Retinal pigment epithelial cell (primary cell): ENCODE measurements around the gene TCP10L.
A peak's percentile ranks its signal among the peaks of the same experiment; 100 is the strongest.
"Not testable (repeated sequence)": the region's sequence is repeated elsewhere in the genome, so short reads cannot be mapped to it uniquely, and the experiment has no call there.

Experiments used
- DNase-seq: peaks from one replicate; pipeline ENCODE4 v3.0.0-alpha.2; 2010; ENCODE audit warnings: low read depth
- H3K4me3 ChIP-seq: 2 replicates; pipeline ENCODE4 v1.5.1; 2011; ENCODE audit warnings: mild to moderate bottlenecking, low read length, control low read depth, moderate library complexity
- TF ChIP-seq, protein P1 (sequence below): conservative IDR thresholded peaks from 2 replicates; pipeline ENCODE4 v1.5.1; 2011; ENCODE audit warnings: low read depth, low read length, control low read depth, inconsistent platforms

Gene TCP10L

DNA sequence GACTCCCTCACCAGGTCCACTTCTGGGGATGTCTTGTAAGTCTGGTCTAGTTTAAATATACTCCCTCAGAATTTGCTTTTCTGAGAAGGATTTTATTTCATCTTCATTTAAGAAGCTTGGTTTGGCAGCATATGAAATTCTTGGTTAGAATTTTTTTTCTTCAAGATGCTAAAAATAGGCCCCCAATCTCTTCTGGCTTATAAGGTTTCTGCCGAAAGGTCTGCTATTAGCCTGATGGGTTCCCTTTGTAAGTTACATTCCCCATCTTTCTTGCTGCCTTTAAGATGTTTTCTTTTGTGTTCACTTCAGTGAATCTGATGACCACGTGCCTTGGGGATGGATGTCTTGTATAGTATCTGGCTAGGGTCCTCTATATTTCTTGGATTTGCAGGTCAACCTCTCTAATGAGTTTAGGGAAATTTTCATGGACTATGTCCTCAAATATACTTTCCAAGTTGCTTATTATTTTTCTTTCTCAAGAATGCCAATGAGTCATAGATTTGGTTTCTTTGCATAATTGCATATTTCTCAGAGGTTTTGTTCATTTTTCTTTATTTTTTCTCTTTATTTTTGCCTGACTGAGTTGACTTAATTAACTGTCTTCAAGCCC lies 19.4 kb downstream of the TCP10L start:
- no peak overlapping the region for H3K4me3 ChIP-seq
- TF ChIP-seq, protein P1, sequence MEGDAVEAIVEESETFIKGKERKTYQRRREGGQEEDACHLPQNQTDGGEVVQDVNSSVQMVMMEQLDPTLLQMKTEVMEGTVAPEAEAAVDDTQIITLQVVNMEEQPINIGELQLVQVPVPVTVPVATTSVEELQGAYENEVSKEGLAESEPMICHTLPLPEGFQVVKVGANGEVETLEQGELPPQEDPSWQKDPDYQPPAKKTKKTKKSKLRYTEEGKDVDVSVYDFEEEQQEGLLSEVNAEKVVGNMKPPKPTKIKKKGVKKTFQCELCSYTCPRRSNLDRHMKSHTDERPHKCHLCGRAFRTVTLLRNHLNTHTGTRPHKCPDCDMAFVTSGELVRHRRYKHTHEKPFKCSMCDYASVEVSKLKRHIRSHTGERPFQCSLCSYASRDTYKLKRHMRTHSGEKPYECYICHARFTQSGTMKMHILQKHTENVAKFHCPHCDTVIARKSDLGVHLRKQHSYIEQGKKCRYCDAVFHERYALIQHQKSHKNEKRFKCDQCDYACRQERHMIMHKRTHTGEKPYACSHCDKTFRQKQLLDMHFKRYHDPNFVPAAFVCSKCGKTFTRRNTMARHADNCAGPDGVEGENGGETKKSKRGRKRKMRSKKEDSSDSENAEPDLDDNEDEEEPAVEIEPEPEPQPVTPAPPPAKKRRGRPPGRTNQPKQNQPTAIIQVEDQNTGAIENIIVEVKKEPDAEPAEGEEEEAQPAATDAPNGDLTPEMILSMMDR, result no peak
- DNase-seq, result no peak

DNA sequence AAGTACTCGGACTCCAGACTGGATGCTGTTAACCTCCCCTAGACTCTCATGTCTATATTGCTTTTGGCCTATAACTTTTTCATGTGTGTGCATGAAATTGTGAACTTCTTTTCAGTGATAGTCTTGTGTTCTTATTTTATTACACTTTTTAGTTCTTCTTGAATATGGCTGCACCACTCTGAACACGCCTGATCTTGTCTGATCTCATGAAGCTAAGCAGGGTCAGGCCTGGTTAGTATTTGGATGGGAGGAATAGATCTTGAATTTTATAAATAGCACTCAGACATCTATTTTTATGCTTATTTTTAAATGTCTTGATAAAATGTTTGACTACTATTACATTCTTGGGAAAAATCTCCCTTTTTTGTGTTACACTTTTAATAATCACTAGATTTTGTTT lies 22.4 kb downstream of the TCP10L start:
- no peak for DNase-seq
- TF ChIP-seq, protein P1, result no peak
- no peak overlapping the region for H3K4me3 ChIP-seq

DNA sequence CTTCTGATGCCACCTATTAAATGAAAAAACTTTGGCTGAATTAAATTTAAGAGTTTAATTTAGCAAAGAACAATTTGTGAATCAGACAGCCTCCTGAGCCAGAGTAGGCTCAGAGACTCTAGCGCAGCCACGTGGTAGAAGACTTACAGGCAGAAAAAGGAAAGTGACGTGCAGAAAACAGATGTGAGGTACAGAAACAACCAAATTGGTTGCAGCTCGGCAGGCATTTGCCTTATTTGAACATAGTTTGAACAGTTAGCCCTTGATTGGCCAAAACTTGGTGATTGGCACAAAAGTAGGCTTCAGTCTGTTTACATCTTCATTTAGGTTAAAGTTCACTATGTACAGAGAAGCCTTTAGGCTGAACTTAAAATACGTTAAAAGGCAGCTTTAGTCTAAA lies 22.9 kb downstream of the TCP10L start:
- peak; percentile 24 for DNase-seq
- H3K4me3 ChIP-seq, result no peak overlapping the region
- TF ChIP-seq, protein P1, result peak; percentile 58

DNA sequence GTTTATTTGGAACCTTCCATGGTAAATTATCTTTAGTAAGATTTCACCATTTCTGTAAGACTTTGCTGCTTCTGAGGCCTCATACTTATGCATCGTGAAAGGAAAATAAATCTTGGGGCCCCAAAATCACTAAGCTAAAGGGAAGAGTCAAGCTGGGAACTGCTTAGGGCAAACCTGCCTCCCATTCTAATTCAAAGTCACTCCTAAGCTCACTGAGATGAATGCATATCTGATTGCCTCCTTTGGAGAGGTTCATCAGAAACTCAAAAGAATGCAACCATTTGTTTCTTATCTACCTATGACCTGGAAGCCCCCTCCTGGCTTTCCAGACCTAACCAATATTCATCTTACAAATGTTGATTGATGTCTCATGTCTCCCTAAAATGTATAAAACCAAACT lies 23.8 kb downstream of the TCP10L start:
- not testable (repeated sequence) for DNase-seq, H3K4me3 ChIP-seq

DNA sequence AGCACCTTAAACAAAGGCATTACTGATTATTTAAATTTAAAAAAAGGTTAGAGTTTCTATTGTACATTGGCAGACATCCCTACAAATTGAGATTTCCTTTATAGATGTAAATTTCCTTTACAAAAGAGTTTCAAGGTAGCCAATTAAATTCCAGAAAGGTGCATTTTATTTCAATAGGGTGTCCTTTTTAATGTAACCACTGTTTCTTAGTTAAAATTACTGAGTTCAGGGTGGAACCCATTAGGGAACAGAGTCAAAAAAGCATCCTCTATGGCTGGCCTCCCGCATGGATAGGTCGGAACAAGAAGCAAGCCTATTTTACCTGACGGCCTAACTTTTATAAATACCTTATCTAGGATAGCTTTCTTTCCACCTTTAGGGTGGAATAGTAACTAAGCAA lies 24.4 kb downstream of the TCP10L start:
- TF ChIP-seq, protein P1, result no peak
- DNase-seq, result no peak
- H3K4me3 ChIP-seq, result no peak overlapping the region

DNA sequence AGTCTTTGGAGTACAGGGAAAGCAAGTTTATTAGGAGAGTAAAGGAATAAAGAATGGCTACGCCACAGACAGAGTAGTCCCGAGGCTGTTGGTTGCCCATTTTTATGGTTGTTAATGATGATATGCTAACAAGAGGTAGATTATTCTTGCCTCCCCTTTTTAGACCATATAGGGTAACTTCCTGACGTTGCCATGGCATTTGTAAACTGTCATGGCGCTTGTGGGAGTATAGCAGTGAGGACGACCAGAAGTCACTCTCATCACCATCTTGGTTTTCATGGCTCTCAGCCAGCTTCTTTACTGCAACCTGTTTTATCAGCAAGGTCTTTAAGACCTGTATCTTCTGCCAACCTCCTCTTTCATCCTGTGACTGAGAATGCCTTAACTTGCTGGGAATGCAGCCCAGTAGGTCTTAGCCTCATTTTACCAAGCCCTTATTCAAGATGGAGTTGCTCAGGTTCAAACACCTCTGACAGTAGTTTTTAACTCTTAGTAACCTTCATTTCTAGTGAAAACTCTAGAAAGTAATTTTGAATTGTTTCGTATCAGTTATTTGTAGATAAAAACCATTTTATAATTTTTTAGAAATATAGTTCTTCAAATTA lies 26.2 kb downstream of the TCP10L start:
- TF ChIP-seq, protein P1, result no peak
- DNase-seq, result no peak
- no peak overlapping the region for H3K4me3 ChIP-seq

DNA sequence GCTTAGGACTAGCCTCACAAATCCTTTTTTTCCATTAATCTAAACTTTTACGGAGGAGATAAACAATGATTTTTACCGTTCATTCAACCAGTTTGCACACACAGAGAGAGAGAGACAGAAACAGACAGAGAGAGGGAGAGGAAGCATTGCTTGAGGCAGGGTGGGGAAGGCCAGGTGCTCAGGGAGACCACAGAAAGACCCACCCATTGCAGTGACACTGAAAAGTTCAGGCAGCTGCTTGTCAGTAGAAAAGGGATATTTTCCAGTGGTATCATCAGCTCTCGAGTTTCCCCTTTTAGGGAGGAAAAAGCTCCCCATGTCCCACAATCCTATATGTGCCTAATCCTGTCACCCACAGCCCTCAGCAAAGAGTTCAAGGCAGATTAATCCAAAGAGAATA lies 27.2 kb downstream of the TCP10L start:
- TF ChIP-seq, protein P1, result no peak
- DNase-seq, result no peak

More for the DNA sequence above, 27.2 kb downstream of the TCP10L start:
- no peak overlapping the region for H3K4me3 ChIP-seq
